Endodermal cell (in vitro differentiated cells): ENCODE results near the gene DNAH8. TPM values are rescaled to one million over a fixed set of nuclear protein-coding genes. Genes with fewer than 3 reads are reported as not detected.

ENCODE experiments used
- DNase-seq: peaks from one replicate; pipeline ENCODE4 v3.0.0-alpha.2; 2017
- H3K27ac ChIP-seq: 2 replicates; pipeline ENCODE4 v1.5.1; 2013; ENCODE audit warnings: mild to moderate bottlenecking, low read depth, low read length, moderate library complexity
- H3K27me3 ChIP-seq: 2 replicates; pipeline ENCODE4 v1.6.1; 2013; ENCODE audit warnings: mild to moderate bottlenecking, low read length, moderate library complexity; ENCODE audit not compliant: insufficient read depth, control insufficient read depth, poor library complexity, severe bottlenecking
- H3K36me3 ChIP-seq: 2 replicates; pipeline ENCODE4 v1.7.0; 2013; ENCODE audit warnings: mild to moderate bottlenecking, low read length, moderate library complexity; ENCODE audit not compliant: control insufficient read depth, insufficient read depth
- H3K4me1 ChIP-seq: one replicate; pipeline ENCODE4 v1.7.0; 2013; ENCODE audit warnings: low read length; ENCODE audit not compliant: control insufficient read depth, insufficient read depth
- H3K4me3 ChIP-seq: 2 replicates; pipeline ENCODE4 v1.5.1; 2013; ENCODE audit warnings: mild to moderate bottlenecking, low read length, moderate library complexity
- H3K9ac ChIP-seq: 2 replicates; pipeline ENCODE4 v1.6.1; 2013; ENCODE audit warnings: mild to moderate bottlenecking, low read length, moderate library complexity; ENCODE audit not compliant: poor library complexity, severe bottlenecking; ENCODE audit errors: extremely low read depth
- H3K9me3 ChIP-seq: 2 replicates; pipeline ENCODE4 v1.6.1; 2013; ENCODE audit warnings: mild to moderate bottlenecking, low read length, moderate library complexity; ENCODE audit not compliant: control insufficient read depth
- H3K27ac Mint-ChIP-seq: 2 replicates; pipeline ENCODE4 v1.8.0; 2020; ENCODE audit warnings: mixed read lengths
- H3K27me3 Mint-ChIP-seq: 2 replicates; pipeline ENCODE4 v1.8.0; 2021; ENCODE audit warnings: mild to moderate bottlenecking, mixed read lengths; ENCODE audit not compliant: insufficient read depth
- H3K36me3 Mint-ChIP-seq: 2 replicates; pipeline ENCODE4 v1.8.0; 2020; ENCODE audit warnings: low read depth, mixed read lengths
- H3K4me1 Mint-ChIP-seq: 2 replicates; pipeline ENCODE4 v1.8.0; 2020; ENCODE audit warnings: mixed read lengths
- H3K4me3 Mint-ChIP-seq: 2 replicates; pipeline ENCODE4 v1.8.0; 2020; ENCODE audit warnings: mild to moderate bottlenecking, moderate library complexity, mixed read lengths
- H3K9me3 Mint-ChIP-seq: 2 replicates; pipeline ENCODE4 v1.8.0; 2020; ENCODE audit warnings: mild to moderate bottlenecking, mixed read lengths
- CTCF ChIP-seq: fragments of 200-600 bp; sonication (generic); conservative IDR thresholded peaks from 2 replicates; pipeline ENCODE4 v1.5.0; 2021; ENCODE audit warnings: antibody characterized with exemption, mild to moderate bottlenecking
- WGBS, 2 experiments: methylation state at CpG; one replicate each; pipeline versions ENCODE4 v1.1.5 to v1.1.7; 2013; ENCODE audit warnings: missing lambda C conversion rate in 2 of 2, mixed read lengths in 1 of 2; ENCODE audit not compliant: insufficient coverage in 1 of 2, insufficient read length in 1 of 2; 5-methylcytosine and 5-hydroxymethylcytosine counted together
- total RNA-seq, 2 donors: library from RNA; stranded (reverse); fragmentation: NEBNext Ultra II Directional in 1 of 2; extraction: Animal tissue kit (Norgen Biotek cat#: 25700) in 1 of 2; gene quantifications; 2 replicates in 1 of 2; 3 replicates in 1 of 2; pipeline ENCODE4 v1.2.1, GENCODE V29; 2021

The DNAH8 gene
- total RNA-seq, 2 donors from 2014 or later, result not detected

GRCh38 chr6:38831865-38832264 lies 116.8 kb downstream of the DNAH8 start:
- H3K9ac ChIP-seq, result no peak overlapping the region
- Mint-ChIP-seq H3K27me3 (peaks cover 7% of the 10 kb centered on the region), H3K36me3 (no peaks in the 10 kb centered on the region), H3K27ac (no peak overlapping the region), H3K9me3 (peaks cover 8% of the 10 kb centered on the region), H3K4me3 (no peak overlapping the region), H3K4me1 (peaks cover 10% of the 10 kb centered on the region)
- H3K27me3 ChIP-seq, result peaks cover 9% of the 10 kb centered on the region
- no peak for DNase-seq
- H3K36me3 ChIP-seq, result no peaks in the 10 kb centered on the region
- peaks cover 10% of the 10 kb centered on the region for H3K9me3 ChIP-seq
- TF ChIP-seq CTCF, result no peak
- H3K4me1 ChIP-seq, result no peaks in the 10 kb centered on the region
- no peak overlapping the region for H3K27ac ChIP-seq
- H3K4me3 ChIP-seq, result no peak overlapping the region

- Histone ChIP-seq H3K4me3 (no peak overlapping the region), H3K9ac (no peak overlapping the region), H3K36me3 (no peaks in the 10 kb centered on the region), H3K27ac (no peak overlapping the region), H3K4me1 (no peaks in the 10 kb centered on the region), H3K9me3 (peaks cover 9% of the 10 kb centered on the region), H3K27me3 (peaks cover 14% of the 10 kb centered on the region)
- Mint-ChIP-seq H3K4me1 (peaks cover 8% of the 10 kb centered on the region), H3K4me3 (no peak overlapping the region), H3K36me3 (no peaks in the 10 kb centered on the region), H3K27me3 (peaks cover 7% of the 10 kb centered on the region), H3K27ac (no peak overlapping the region), H3K9me3 (peaks cover 8% of the 10 kb centered on the region)
- TF ChIP-seq CTCF, result no peak
- no peak for DNase-seq
- 100% methylated on average over 1 of the region's 1 CpG; no CpG with 5 or more reads in 1 of the 2 experiments for WGBS, 2 experiments
Measured at GRCh38 chr6:38833320-38833719, 118.2 kb downstream of the DNAH8 start.

- Mint-ChIP-seq H3K4me3 (no peak overlapping the region), H3K9me3 (no peaks in the 10 kb centered on the region), H3K36me3 (no peaks in the 10 kb centered on the region), H3K27ac (no peak overlapping the region), H3K27me3 (peaks cover 4% of the 10 kb centered on the region), H3K4me1 (peaks cover 8% of the 10 kb centered on the region)
- Histone ChIP-seq H3K4me1 (no peaks in the 10 kb centered on the region), H3K36me3 (no peaks in the 10 kb centered on the region), H3K4me3 (no peak overlapping the region), H3K27ac (no peak overlapping the region), H3K27me3 (peaks cover 14% of the 10 kb centered on the region), H3K9me3 (no peaks in the 10 kb centered on the region), H3K9ac (no peak overlapping the region)
- no peak for DNase-seq
- TF ChIP-seq CTCF, result no peak
- WGBS, 2 experiments, result 57% methylated on average over 1 of the region's 1 CpG; no CpG with 5 or more reads in 1 of the 2 experiments
Measured at GRCh38 chr6:38836585-38836984, 121.5 kb downstream of the DNAH8 start.
